Kidney glomerular epithelial cell (primary cell): ENCODE measurements around the gene TSKU.
"Not testable (repeated sequence)": the region's sequence is repeated elsewhere in the genome, so short reads cannot be mapped to it uniquely, and the experiment has no call there.

Experiments
- DNase-seq: peaks from one replicate; lab custom pipeline; 2025; lab: John Stamatoyannopoulos, UW

TSKU gene

GRCh38 chr11:76824980-76825725 lies 42.0 kb downstream of the TSKU start:
- DNase-seq: no peak

GRCh38 chr11:76825726-76826396 lies 42.7 kb downstream of the TSKU start:
- no peak for DNase-seq

GRCh38 chr11:76826508-76826907 lies 43.4 kb downstream of the TSKU start:
- DNase-seq: not testable (repeated sequence)

GRCh38 chr11:76827005-76827404 lies 43.8 kb downstream of the TSKU start:
- DNase-seq: not testable (repeated sequence)

- no peak for DNase-seq
Measured at GRCh38 chr11:76830639-76831327, 47.6 kb downstream of the TSKU start.

- DNase-seq: no peak
Measured at GRCh38 chr11:76831686-76832310, 48.6 kb downstream of the TSKU start.

GRCh38 chr11:76832361-76832760 lies 49.2 kb downstream of the TSKU start:
- no peak for DNase-seq

GRCh38 chr11:76834151-76834550 lies 51.0 kb downstream of the TSKU start:
- DNase-seq: no peak

- no peak for DNase-seq
Measured at GRCh38 chr11:76835036-76835435, 51.9 kb downstream of the TSKU start.

- no peak for DNase-seq
Measured at GRCh38 chr11:76835928-76836612, 52.9 kb downstream of the TSKU start.

- no peak for DNase-seq
Measured at GRCh38 chr11:76836613-76837291, 53.6 kb downstream of the TSKU start.

GRCh38 chr11:76837696-76838677 lies 54.8 kb downstream of the TSKU start:
- no peak for DNase-seq

GRCh38 chr11:76838678-76839068 lies 55.5 kb downstream of the TSKU start:
- DNase-seq: no peak

- no peak for DNase-seq
Measured at GRCh38 chr11:76839311-76839710, 56.2 kb downstream of the TSKU start.

- no peak for DNase-seq
Measured at GRCh38 chr11:76841923-76842452, 58.8 kb downstream of the TSKU start.

GRCh38 chr11:76843907-76844306 lies 60.8 kb downstream of the TSKU start:
- DNase-seq: no peak

- DNase-seq: no peak
Measured at GRCh38 chr11:76844511-76844910, 61.4 kb downstream of the TSKU start.

- no peak for DNase-seq
Measured at GRCh38 chr11:76845069-76845468, 61.9 kb downstream of the TSKU start.

- DNase-seq: no peak
Measured at GRCh38 chr11:76846441-76846840, 63.3 kb downstream of the TSKU start.
